Measurements from ENCODE around the gene ADCY2.

DNA sequence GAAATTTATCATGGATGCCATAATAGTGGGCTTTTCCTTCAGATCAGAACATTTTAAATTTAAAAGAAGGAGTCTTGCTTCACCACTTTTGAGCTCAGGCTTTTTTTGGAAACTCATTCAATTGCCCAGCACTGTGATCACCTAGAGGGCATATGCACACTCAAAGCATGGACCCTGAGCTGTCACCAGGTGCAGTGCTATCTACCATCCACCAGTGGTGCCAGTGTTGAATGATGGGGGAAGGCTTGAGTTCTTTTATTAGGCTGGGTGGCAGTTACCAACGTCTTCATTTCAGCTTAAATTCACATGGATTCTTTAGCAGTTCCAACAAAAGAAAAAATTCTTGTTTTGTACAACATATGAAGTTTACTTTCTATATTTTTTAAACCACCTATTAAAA, 290.9 kb downstream of the ADCY2 start:
- TF ChIP-seq, protein P1, sequence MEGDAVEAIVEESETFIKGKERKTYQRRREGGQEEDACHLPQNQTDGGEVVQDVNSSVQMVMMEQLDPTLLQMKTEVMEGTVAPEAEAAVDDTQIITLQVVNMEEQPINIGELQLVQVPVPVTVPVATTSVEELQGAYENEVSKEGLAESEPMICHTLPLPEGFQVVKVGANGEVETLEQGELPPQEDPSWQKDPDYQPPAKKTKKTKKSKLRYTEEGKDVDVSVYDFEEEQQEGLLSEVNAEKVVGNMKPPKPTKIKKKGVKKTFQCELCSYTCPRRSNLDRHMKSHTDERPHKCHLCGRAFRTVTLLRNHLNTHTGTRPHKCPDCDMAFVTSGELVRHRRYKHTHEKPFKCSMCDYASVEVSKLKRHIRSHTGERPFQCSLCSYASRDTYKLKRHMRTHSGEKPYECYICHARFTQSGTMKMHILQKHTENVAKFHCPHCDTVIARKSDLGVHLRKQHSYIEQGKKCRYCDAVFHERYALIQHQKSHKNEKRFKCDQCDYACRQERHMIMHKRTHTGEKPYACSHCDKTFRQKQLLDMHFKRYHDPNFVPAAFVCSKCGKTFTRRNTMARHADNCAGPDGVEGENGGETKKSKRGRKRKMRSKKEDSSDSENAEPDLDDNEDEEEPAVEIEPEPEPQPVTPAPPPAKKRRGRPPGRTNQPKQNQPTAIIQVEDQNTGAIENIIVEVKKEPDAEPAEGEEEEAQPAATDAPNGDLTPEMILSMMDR (IDR thresholded peaks at IDR 0.05; ENCODE audit: low read depth, low read length, poor library complexity, severe bottlenecking): no peak
- TF ChIP-seq EZH2phosphoT487 (IDR thresholded peaks at IDR 0.05; ENCODE audit: borderline replicate concordance, low read length): no peak

Measured in DOHH2 (cell line).